SJCRH30 (cell line): ENCODE data around the gene TCF7. TPM values are rescaled to one million over a fixed set of nuclear protein-coding genes. Genes with fewer than 3 reads are reported as not detected.
A peak's percentile ranks its signal among the peaks of the same experiment; 100 is the strongest.

Source experiments
- DNase-seq, 2 experiments: peaks; one replicate each; pipeline ENCODE4 v3.0.0-alpha.2; 2015 to 2020
- H3K27ac ChIP-seq: fragments of 250-450 bp; sonication (Bioruptor Pico); 2 replicates; pipeline ENCODE4 v1.5.1; 2020; ENCODE audit warnings: mild to moderate bottlenecking, moderate library complexity
- H3K27me3 ChIP-seq: fragments of 250-450 bp; sonication (Bioruptor Pico); 2 replicates; pipeline ENCODE4 v1.5.1; 2020; ENCODE audit warnings: mild to moderate bottlenecking, moderate library complexity
- H3K36me3 ChIP-seq: fragments of 250-450 bp; sonication (Bioruptor Pico); 2 replicates; pipeline ENCODE4 v1.5.1; 2020; ENCODE audit warnings: mild to moderate bottlenecking, moderate library complexity
- H3K4me1 ChIP-seq: fragments of 250-450 bp; sonication (Bioruptor Pico); 2 replicates; pipeline ENCODE4 v1.5.1; 2020; ENCODE audit warnings: mild to moderate bottlenecking, moderate library complexity
- H3K4me3 ChIP-seq: fragments of 250-450 bp; sonication (Bioruptor Pico); 2 replicates; pipeline ENCODE4 v1.5.1; 2020; ENCODE audit warnings: mild to moderate bottlenecking, moderate library complexity
- H3K9me3 ChIP-seq: fragments of 250-450 bp; sonication (Bioruptor Pico); replicated peaks from 2 replicates; pipeline ENCODE4 v1.5.1; 2020; ENCODE audit warnings: mild to moderate bottlenecking, moderate library complexity
- total RNA-seq: library from RNA; depleted of rRNA; stranded (reverse); fragments of >200 nt; shearing (Covaris generic); gene quantifications from 2 replicates; pipeline ENCODE4 v1.2.3, GENCODE V29; 2014; rRNA removed

Gene TCF7
- total RNA-seq: 1.8 and 2.4 TPM in 2 replicates

- Histone ChIP-seq H3K4me3 (peak within 1 kb of the TSS; percentile 59), H3K9me3 (no peaks in the 10 kb centered on the region), H3K27ac (no peak within 1 kb of the TSS), H3K4me1 (0 out of 2 replicates have a peak, but pooled peaks cover 7% of the 10 kb centered on the region), H3K36me3 (no peaks in the 10 kb centered on the region), H3K27me3 (0 out of 2 replicates have a peak, but pooled peaks cover 4% of the 10 kb centered on the region)
- DNase-seq: peak; percentile 59 to 77
Observed at GRCh38 chr5:134113902-134114875, at the start of gene TCF7. Gene TCF7, plus strand, starts transcription at chr5:134114681. Its CDS starts 226 bp downstream, at chr5:134114907.

- H3K9me3 ChIP-seq: peaks cover 3% of the 10 kb centered on the region; the same call in 1 of the 2 replicates
- no peak for DNase-seq
Observed at GRCh38 chr5:134069553-134069952, 44.9 kb upstream of the TCF7 start.

GRCh38 chr5:134070725-134071613 lies 43.5 kb upstream of the TCF7 start:
- Histone ChIP-seq H3K9me3 (peaks cover 3% of the 10 kb centered on the region; the same call in 1 of the 2 replicates), H3K4me1 (no peaks in the 10 kb centered on the region), H3K4me3 (no peak overlapping the region), H3K27me3 (no peaks in the 10 kb centered on the region), H3K27ac (no peak overlapping the region), H3K36me3 (no peaks in the 10 kb centered on the region)
- no peak for DNase-seq

More at GRCh38 chr5:134069553-134069952, 44.9 kb upstream of the TCF7 start:
- Histone ChIP-seq H3K36me3 (no peaks in the 10 kb centered on the region), H3K4me1 (no peaks in the 10 kb centered on the region), H3K4me3 (no peak overlapping the region), H3K27ac (no peak overlapping the region), H3K27me3 (no peaks in the 10 kb centered on the region)

GRCh38 chr5:134071614-134072207 lies 42.8 kb upstream of the TCF7 start:
- no peaks in the 10 kb centered on the region for H3K4me1 ChIP-seq
- no peak overlapping the region for H3K4me3 ChIP-seq
- no peak overlapping the region for H3K27ac ChIP-seq
- H3K36me3 ChIP-seq: no peaks in the 10 kb centered on the region
- H3K9me3 ChIP-seq: peaks cover 3% of the 10 kb centered on the region; the same call in 1 of the 2 replicates
- no peaks in the 10 kb centered on the region for H3K27me3 ChIP-seq
- DNase-seq: no peak

DNA sequence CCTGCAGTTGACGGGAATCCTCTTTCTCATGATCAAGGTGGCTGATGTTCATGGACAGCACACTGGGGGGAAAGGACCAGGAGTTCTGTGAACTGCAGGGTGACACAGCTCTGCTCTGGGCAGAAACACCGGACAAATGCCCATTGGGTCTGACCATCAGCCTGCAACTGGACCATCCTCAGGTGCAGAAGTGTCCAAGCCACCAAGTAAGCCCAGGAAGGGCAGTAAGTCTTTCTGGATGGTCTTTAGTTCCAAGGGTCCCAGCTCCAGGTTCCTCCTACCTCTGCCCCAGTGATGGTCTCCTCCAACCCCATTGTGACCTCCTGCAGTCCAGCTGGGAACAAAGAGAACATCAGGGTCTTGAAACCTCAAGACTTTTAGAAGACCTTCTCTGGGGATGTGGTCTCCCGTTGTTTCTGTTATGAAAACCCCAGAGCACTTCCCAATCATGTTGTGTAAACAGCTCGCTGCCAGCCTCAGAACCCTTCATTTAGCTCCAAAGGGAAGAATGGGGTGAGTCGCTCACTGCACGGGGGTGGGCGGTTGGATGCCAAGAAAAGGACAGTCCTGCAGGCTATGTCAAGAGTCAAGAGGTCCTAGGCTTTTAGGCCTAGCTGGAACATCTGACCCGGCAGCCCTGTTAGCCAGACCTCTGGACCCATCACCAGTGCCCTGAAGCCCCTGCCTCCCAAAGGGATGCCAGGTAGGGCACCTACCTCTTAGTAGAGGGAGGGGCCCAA lies 41.8 kb upstream of the TCF7 start:
- no peak overlapping the region for H3K4me3 ChIP-seq
- no peaks in the 10 kb centered on the region for H3K4me1 ChIP-seq
- no peak for DNase-seq
- H3K27ac ChIP-seq: no peak overlapping the region
- no peaks in the 10 kb centered on the region for H3K36me3 ChIP-seq
- peaks cover 3% of the 10 kb centered on the region; the same call in 1 of the 2 replicates for H3K9me3 ChIP-seq
- no peaks in the 10 kb centered on the region for H3K27me3 ChIP-seq

GRCh38 chr5:134073404-134073803 lies 41.1 kb upstream of the TCF7 start:
- Histone ChIP-seq H3K4me1 (no peaks in the 10 kb centered on the region), H3K36me3 (no peaks in the 10 kb centered on the region), H3K4me3 (no peak overlapping the region), H3K27me3 (no peaks in the 10 kb centered on the region), H3K27ac (no peak overlapping the region), H3K9me3 (peaks cover 3% of the 10 kb centered on the region; the same call in 1 of the 2 replicates)
- no peak for DNase-seq

- H3K4me1 ChIP-seq: no peaks in the 10 kb centered on the region
- H3K27me3 ChIP-seq: no peaks in the 10 kb centered on the region
- no peak for DNase-seq
- H3K27ac ChIP-seq: no peak overlapping the region
- peaks cover 3% of the 10 kb centered on the region; the same call in 1 of the 2 replicates for H3K9me3 ChIP-seq
- no peak overlapping the region for H3K4me3 ChIP-seq
- H3K36me3 ChIP-seq: no peaks in the 10 kb centered on the region
Observed at GRCh38 chr5:134075102-134075501, 39.4 kb upstream of the TCF7 start.

DNA sequence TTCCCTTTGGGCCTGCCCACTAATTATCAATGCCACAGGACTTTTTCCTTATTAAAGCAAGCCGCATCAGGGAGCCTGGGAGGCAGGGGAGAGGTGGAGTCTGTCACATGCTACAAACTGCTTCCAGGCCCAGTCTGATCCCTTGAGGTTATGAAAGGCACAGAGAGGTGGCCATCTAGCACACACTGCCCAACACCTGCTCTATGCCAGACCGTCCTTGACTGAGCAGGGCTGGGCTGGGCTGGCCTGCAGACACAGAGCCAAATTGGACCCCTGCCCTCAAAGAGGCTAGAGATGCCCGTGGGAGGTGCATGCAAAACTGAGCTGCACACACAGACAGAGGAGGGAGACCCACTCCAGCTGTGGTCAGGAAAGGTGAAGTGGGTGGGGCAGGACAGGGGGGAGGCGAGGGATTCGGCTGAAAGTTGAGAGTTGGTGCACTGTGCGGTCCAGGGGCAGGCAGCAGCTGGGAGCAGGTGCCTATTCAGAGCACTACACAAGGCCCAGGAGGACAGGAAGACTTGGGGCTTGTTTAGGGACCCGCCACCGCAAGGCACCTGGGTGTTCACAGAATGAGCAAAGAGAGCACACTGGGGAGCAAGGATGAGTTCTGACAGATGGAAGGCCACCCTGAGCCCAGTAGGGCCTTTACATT lies 36.4 kb upstream of the TCF7 start:
- Histone ChIP-seq H3K27me3 (no peaks in the 10 kb centered on the region), H3K4me3 (no peak overlapping the region), H3K4me1 (no peaks in the 10 kb centered on the region), H3K36me3 (no peaks in the 10 kb centered on the region), H3K9me3 (no peaks in the 10 kb centered on the region), H3K27ac (no peak overlapping the region)
- no peak for DNase-seq

- no peak for DNase-seq
- H3K27ac ChIP-seq: no peak overlapping the region
- no peaks in the 10 kb centered on the region for H3K9me3 ChIP-seq
- no peaks in the 10 kb centered on the region for H3K36me3 ChIP-seq
- H3K4me3 ChIP-seq: no peak overlapping the region
- no peaks in the 10 kb centered on the region for H3K27me3 ChIP-seq
- H3K4me1 ChIP-seq: no peaks in the 10 kb centered on the region
Observed at GRCh38 chr5:134079748-134080581, 34.5 kb upstream of the TCF7 start.

GRCh38 chr5:134082264-134082992 lies 32.1 kb upstream of the TCF7 start:
- Histone ChIP-seq H3K4me3 (no peak overlapping the region), H3K36me3 (no peaks in the 10 kb centered on the region), H3K4me1 (no peaks in the 10 kb centered on the region), H3K27me3 (no peaks in the 10 kb centered on the region), H3K9me3 (no peaks in the 10 kb centered on the region), H3K27ac (no peak overlapping the region)
- DNase-seq: no peak

DNA sequence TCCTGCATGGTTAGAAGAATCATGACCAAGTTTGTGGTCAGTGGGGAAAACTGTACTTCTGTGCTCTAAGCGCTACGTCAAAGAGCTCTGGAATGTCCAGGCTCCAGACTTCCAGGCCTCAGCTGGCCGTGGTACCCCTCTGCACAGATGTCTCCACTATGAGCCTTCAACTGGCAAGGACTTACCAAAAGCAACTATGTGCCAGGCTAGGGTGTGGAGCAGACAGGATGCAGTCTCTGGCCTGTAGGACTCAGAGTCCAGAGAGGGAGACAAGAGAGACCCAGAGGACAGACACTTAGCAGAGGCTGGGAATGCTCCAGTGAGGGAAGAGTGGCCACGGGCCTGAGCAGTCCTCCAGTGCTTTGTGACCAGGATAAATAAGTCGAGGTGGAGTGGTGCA lies 31.0 kb upstream of the TCF7 start:
- no peak for DNase-seq
- H3K9me3 ChIP-seq: no peaks in the 10 kb centered on the region
- no peak overlapping the region for H3K4me3 ChIP-seq
- no peak overlapping the region for H3K27ac ChIP-seq
- no peaks in the 10 kb centered on the region for H3K36me3 ChIP-seq
- no peaks in the 10 kb centered on the region for H3K27me3 ChIP-seq
- peaks cover 6% of the 10 kb centered on the region; the same call in 1 of the 2 replicates for H3K4me1 ChIP-seq

GRCh38 chr5:134084022-134084565 lies 30.4 kb upstream of the TCF7 start:
- no peak overlapping the region for H3K4me3 ChIP-seq
- peaks cover 8% of the 10 kb centered on the region; the same call in 1 of the 2 replicates for H3K4me1 ChIP-seq
- H3K36me3 ChIP-seq: no peaks in the 10 kb centered on the region
- no peak overlapping the region for H3K27ac ChIP-seq
- H3K27me3 ChIP-seq: no peaks in the 10 kb centered on the region
- H3K9me3 ChIP-seq: no peaks in the 10 kb centered on the region
- no peak for DNase-seq
